Nephron progenitor cell (in vitro differentiated cells): ENCODE measurements around the gene PREP.
"Not testable (repeated sequence)": the region's sequence is repeated elsewhere in the genome, so short reads cannot be mapped to it uniquely, and the experiment has no call there.

Experiments used
- DNase-seq: peaks from one replicate; pipeline ENCODE4 v3.0.0; 2021
- H3K27ac Mint-ChIP-seq: 2 replicates; pipeline ENCODE4 v1.8.0; 2021; ENCODE audit warnings: mild to moderate bottlenecking, moderate library complexity, mixed read lengths
- H3K27me3 Mint-ChIP-seq: 2 replicates; pipeline ENCODE4 v1.8.0; 2021; ENCODE audit warnings: mild to moderate bottlenecking, low read depth, mixed read lengths; ENCODE audit not compliant: poor library complexity
- H3K36me3 Mint-ChIP-seq: 2 replicates; pipeline ENCODE4 v1.8.0; 2021; ENCODE audit warnings: low read depth, mixed read lengths
- H3K4me1 Mint-ChIP-seq: 2 replicates; pipeline ENCODE4 v1.8.0; 2021; ENCODE audit warnings: mixed read lengths
- H3K4me3 Mint-ChIP-seq: 2 replicates; pipeline ENCODE4 v1.8.0; 2021; ENCODE audit warnings: mild to moderate bottlenecking, moderate library complexity, mixed read lengths
- H3K9me3 Mint-ChIP-seq: 2 replicates; pipeline ENCODE4 v1.8.0; 2021; ENCODE audit warnings: mild to moderate bottlenecking, moderate library complexity, mixed read lengths
- TF ChIP-seq, protein P1 (sequence below): fragments of 200-600 bp; sonication (generic); IDR thresholded peaks from 2 replicates; pipeline ENCODE4 v1.5.0; 2021; ENCODE audit warnings: antibody characterized with exemption

The PREP gene

GRCh38 chr6:105256619-105257018, 146.3 kb downstream of the PREP start:
- Mint-ChIP-seq H3K36me3 (no peaks in the 10 kb centered on the region), H3K4me1 (peaks cover 13% of the 10 kb centered on the region), H3K27me3 (peaks cover 3% of the 10 kb centered on the region), H3K9me3 (no peaks in the 10 kb centered on the region), H3K4me3 (no peak overlapping the region), H3K27ac (no peak overlapping the region)
- TF ChIP-seq, protein P1, sequence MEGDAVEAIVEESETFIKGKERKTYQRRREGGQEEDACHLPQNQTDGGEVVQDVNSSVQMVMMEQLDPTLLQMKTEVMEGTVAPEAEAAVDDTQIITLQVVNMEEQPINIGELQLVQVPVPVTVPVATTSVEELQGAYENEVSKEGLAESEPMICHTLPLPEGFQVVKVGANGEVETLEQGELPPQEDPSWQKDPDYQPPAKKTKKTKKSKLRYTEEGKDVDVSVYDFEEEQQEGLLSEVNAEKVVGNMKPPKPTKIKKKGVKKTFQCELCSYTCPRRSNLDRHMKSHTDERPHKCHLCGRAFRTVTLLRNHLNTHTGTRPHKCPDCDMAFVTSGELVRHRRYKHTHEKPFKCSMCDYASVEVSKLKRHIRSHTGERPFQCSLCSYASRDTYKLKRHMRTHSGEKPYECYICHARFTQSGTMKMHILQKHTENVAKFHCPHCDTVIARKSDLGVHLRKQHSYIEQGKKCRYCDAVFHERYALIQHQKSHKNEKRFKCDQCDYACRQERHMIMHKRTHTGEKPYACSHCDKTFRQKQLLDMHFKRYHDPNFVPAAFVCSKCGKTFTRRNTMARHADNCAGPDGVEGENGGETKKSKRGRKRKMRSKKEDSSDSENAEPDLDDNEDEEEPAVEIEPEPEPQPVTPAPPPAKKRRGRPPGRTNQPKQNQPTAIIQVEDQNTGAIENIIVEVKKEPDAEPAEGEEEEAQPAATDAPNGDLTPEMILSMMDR = no peak
- no peak for DNase-seq

DNA sequence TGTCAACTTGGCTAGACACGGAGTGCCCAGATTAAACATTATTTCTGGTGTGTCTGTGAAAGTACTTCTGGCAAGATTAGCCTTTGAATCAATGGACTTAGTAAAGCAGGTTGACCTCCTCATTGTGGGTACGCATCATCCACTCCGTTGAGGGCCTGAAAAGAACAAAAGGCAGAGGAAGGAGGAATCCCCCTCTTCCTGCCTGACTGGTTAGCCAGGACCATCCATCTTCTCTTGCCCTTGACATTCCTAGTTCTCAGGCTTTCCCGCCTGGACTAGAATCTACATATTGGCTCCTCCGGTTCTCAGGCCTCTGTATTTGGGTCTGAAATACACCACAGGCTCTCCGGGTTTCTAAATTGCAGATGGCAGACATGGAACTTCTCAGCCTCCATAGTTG, 149.1 kb downstream of the PREP start:
- H3K27me3 Mint-ChIP-seq = peaks cover 3% of the 10 kb centered on the region
- no peaks in the 10 kb centered on the region for H3K36me3 Mint-ChIP-seq
- DNase-seq = no peak
- H3K27ac Mint-ChIP-seq = no peak overlapping the region
- no peaks in the 10 kb centered on the region for H3K4me1 Mint-ChIP-seq
- peaks cover 5% of the 10 kb centered on the region for H3K9me3 Mint-ChIP-seq
- TF ChIP-seq, protein P1 = no peak
- no peak overlapping the region for H3K4me3 Mint-ChIP-seq

- Mint-ChIP-seq H3K36me3 (no peaks in the 10 kb centered on the region), H3K9me3 (peaks cover 11% of the 10 kb centered on the region), H3K27me3 (peaks cover 3% of the 10 kb centered on the region), H3K4me3 (no peak overlapping the region), H3K27ac (no peak overlapping the region), H3K4me1 (no peaks in the 10 kb centered on the region)
- no peak for DNase-seq
- TF ChIP-seq, protein P1 = no peak
Observed at GRCh38 chr6:105251689-105252088, 151.2 kb downstream of the PREP start.

GRCh38 chr6:105250533-105250932, 152.3 kb downstream of the PREP start:
- TF ChIP-seq, protein P1 = no peak
- Mint-ChIP-seq H3K27me3 (peaks cover 3% of the 10 kb centered on the region), H3K36me3 (no peaks in the 10 kb centered on the region), H3K4me3 (no peak overlapping the region), H3K4me1 (no peaks in the 10 kb centered on the region), H3K9me3 (peaks cover 19% of the 10 kb centered on the region), H3K27ac (no peak overlapping the region)
- no peak for DNase-seq

- DNase-seq = no peak
- Mint-ChIP-seq H3K27me3 (peaks cover 8% of the 10 kb centered on the region), H3K4me3 (no peak overlapping the region), H3K27ac (no peak overlapping the region), H3K9me3 (peaks cover 43% of the 10 kb centered on the region), H3K4me1 (no peaks in the 10 kb centered on the region), H3K36me3 (no peaks in the 10 kb centered on the region)
- TF ChIP-seq, protein P1 = no peak
Observed at GRCh38 chr6:105243487-105243886, 159.4 kb downstream of the PREP start.

GRCh38 chr6:105235155-105235554, 167.7 kb downstream of the PREP start:
- H3K36me3 Mint-ChIP-seq = peaks cover 4% of the 10 kb centered on the region
- H3K4me3 Mint-ChIP-seq = no peak overlapping the region
- H3K4me1 Mint-ChIP-seq = no peaks in the 10 kb centered on the region
- no peak overlapping the region for H3K27ac Mint-ChIP-seq
- peaks cover 64% of the 10 kb centered on the region for H3K9me3 Mint-ChIP-seq
- no peak for DNase-seq
- peaks cover 10% of the 10 kb centered on the region for H3K27me3 Mint-ChIP-seq
- TF ChIP-seq, protein P1 = no peak

GRCh38 chr6:105231771-105232170, 171.1 kb downstream of the PREP start:
- H3K4me1 Mint-ChIP-seq, DNase-seq, H3K36me3 Mint-ChIP-seq, H3K4me3 Mint-ChIP-seq, H3K27ac Mint-ChIP-seq: not testable (repeated sequence)
- Mint-ChIP-seq H3K27me3 (peaks cover 10% of the 10 kb centered on the region), H3K9me3 (peaks cover 36% of the 10 kb centered on the region)
